Psoas muscle (tissue), 8 donors: Measurements from ENCODE around the gene STK32A. TPM values are rescaled to one million over a fixed set of nuclear protein-coding genes. Genes with fewer than 3 reads are reported as not detected.

Experiments
- ATAC-seq, 4 donors: fragments of 200-7000 bp; cut with Tn5 transposase; one replicate each; pipeline ENCODE4 v1.9.1; 2020; ENCODE audit warnings: moderate library complexity in 3 of 4, mild to moderate bottlenecking in 2 of 4
- DNase-seq, 2 donors: peaks; one replicate each; pipeline ENCODE4 v3.0.0-alpha.2; 2020
- H3K27ac ChIP-seq: fragments of 200-600 bp; one replicate; pipeline ENCODE4 v1.8.0; 2022
- H3K27me3 ChIP-seq, 3 donors: fragments of 200-600 bp in 1 of 3; one replicate each; pipeline versions ENCODE4 v1.6.1 to v1.8.0; 2013 to 2022; ENCODE audit warnings: low read length in 2 of 3, mild to moderate bottlenecking in 2 of 3, moderate library complexity in 1 of 3; ENCODE audit not compliant: insufficient read depth in 3 of 3
- H3K36me3 ChIP-seq, 2 donors: fragments of 200-600 bp in 1 of 2; one replicate each; pipeline versions ENCODE4 v1.6.1 to v1.8.0; 2013 to 2022; ENCODE audit warnings: low read depth in 1 of 2, mild to moderate bottlenecking in 1 of 2, moderate library complexity in 1 of 2; ENCODE audit not compliant: insufficient read depth in 1 of 2
- H3K4me1 ChIP-seq: fragments of 200-600 bp; one replicate; pipeline ENCODE4 v1.8.0; 2022
- H3K4me3 ChIP-seq: fragments of 200-600 bp; one replicate; pipeline ENCODE4 v1.8.0; 2022; ENCODE audit warnings: mild to moderate bottlenecking
- H3K9me3 ChIP-seq: fragments of 200-600 bp; one replicate; pipeline ENCODE4 v1.8.0; 2022
- CTCF ChIP-seq: fragments of 200-600 bp; IDR thresholded peaks from one replicate; pipeline ENCODE4 v1.8.0; 2022; ENCODE audit warnings: antibody characterized with exemption
- WGBS, 3 donors: extraction: QIAGEN DNeasy Blood & Tissue Kit; methylation state at CpG; one replicate each; pipeline versions ENCODE4 v1.1.6 to v1.1.7; 2013; 5-methylcytosine and 5-hydroxymethylcytosine counted together
- intact Hi-C, 2 donors: fragments of 100-400 bp; cut with DNase I; formaldehyde crosslinking; loops; one replicate each; pipeline versions ENCODE4 v1.11.0 to v1.14.2; 2022
- polyA plus RNA-seq, 3 donors: library from polyadenylated mRNA; stranded (reverse); fragments of 200-250 nt; gene quantifications; one replicate each; pipeline ENCODE4 v1.2.3, GENCODE V29; 2013
- total RNA-seq, 4 donors: library from RNA; stranded (reverse); fragmentation: NEBNext Ultra II Directional in 2 of 4; extraction: Animal tissue kit (Norgen Biotek cat#: 25700) in 2 of 4; gene quantifications; one replicate each; pipeline versions ENCODE4 v1.2.1 to v1.2.4, GENCODE V29; 2021 to 2023
- donor health status: healthy with polysubstance abuse.
- donor health status: DM: no; HTN: no; CAD: no; lungs with moderate emphysema.
- donor health status: Bipolar disorder and iron deficiency.
- donor health status: healthy.
- donor health status: DM: yes; HTN: yes; CAD: no.
- donor health status: DM: no; HTN: no; CAD: no.
- donor health status: DM: no; HTN: no; CAD: no.
- donor health status: DM: yes; HTN: yes; CAD: no.

STK32A gene
- total and polyA plus RNA-seq, 7 donors, result 0.09 to 2.6 (median 0.30) TPM

GRCh38 chr5:147407094-147407681 lies 172.4 kb downstream of the STK32A start:
- no peaks in the 10 kb centered on the region for H3K27me3 ChIP-seq
- no peak overlapping the region for H3K4me3 ChIP-seq
- peaks cover 0 to 14% of the 10 kb centered on the region in 2 donors for H3K36me3 ChIP-seq
- ATAC-seq (no peak), DNase-seq (no peak)
- WGBS, 3 donors, result 51 to 64% (median 60%) methylated on average over 8 of the region's 8 CpGs
- H3K9me3 ChIP-seq, result no peaks in the 10 kb centered on the region
- peaks cover 24% of the 10 kb centered on the region for H3K4me1 ChIP-seq
- H3K27ac ChIP-seq, result peak overlapping the region; percentile 36
- no peak for TF ChIP-seq CTCF
- intact Hi-C loops, result loop anchor here in 1 of 2 donors (5.0 kb wide), 1 partner anchor 155 kb away; no protein-coding TSS in a partner anchor

- Histone ChIP-seq H3K27me3 (no peaks in the 10 kb centered on the region), H3K27ac (no peak overlapping the region), H3K4me1 (peaks cover 30% of the 10 kb centered on the region), H3K36me3 (peaks cover 0 to 14% of the 10 kb centered on the region in 2 donors), H3K9me3 (no peaks in the 10 kb centered on the region), H3K4me3 (no peak overlapping the region)
- intact Hi-C loops, result loop anchor here in 1 of 2 donors (5.0 kb wide), 1 partner anchor 153 kb away; no protein-coding TSS in a partner anchor
- no peak for ATAC-seq
- 91 to 97% (median 93%) methylated on average over 2 of the region's 2 CpGs for WGBS, 3 donors
- TF ChIP-seq CTCF, result no peak
- no peak for DNase-seq
Measured at GRCh38 chr5:147408980-147409379, 174.2 kb downstream of the STK32A start.

GRCh38 chr5:147410496-147411358 lies 175.9 kb downstream of the STK32A start:
- H3K4me1 ChIP-seq, result peaks cover 25% of the 10 kb centered on the region
- H3K4me3 ChIP-seq, result no peak overlapping the region
- H3K27me3 ChIP-seq, result no peaks in the 10 kb centered on the region
- peaks cover 0 to 14% of the 10 kb centered on the region in 2 donors for H3K36me3 ChIP-seq
- peak overlapping the region; percentile 21 for H3K27ac ChIP-seq
- TF ChIP-seq CTCF, result no peak
- intact Hi-C loops, result no loop called here
- WGBS, 3 donors, result 65 to 73% (median 70%) methylated on average over 8 of the region's 8 CpGs
- DNase-seq (no peak), ATAC-seq (no peak)
- H3K9me3 ChIP-seq, result no peaks in the 10 kb centered on the region

- intact Hi-C loops, result no loop called here
- no peak for DNase-seq
- no peak overlapping the region for H3K4me3 ChIP-seq
- no peaks in the 10 kb centered on the region for H3K27me3 ChIP-seq
- H3K9me3 ChIP-seq, result no peaks in the 10 kb centered on the region
- TF ChIP-seq CTCF, result no peak
- no peak for ATAC-seq
- H3K4me1 ChIP-seq, result peaks cover 25% of the 10 kb centered on the region
- 66 to 72% (median 66%) methylated on average over 8 of the region's 8 CpGs for WGBS, 3 donors
- peak overlapping the region; percentile 21 for H3K27ac ChIP-seq
- peaks cover 0 to 14% of the 10 kb centered on the region in 2 donors for H3K36me3 ChIP-seq
Measured at GRCh38 chr5:147411359-147412319, 176.8 kb downstream of the STK32A start.
